Thoracic aorta (tissue), 2 donors: ENCODE measurements around the gene GMDS. TPM values are rescaled to one million over a fixed set of nuclear protein-coding genes. Genes with fewer than 3 reads are reported as not detected.

Experiments
- ATAC-seq: fragments of 150-250 bp; one replicate; pipeline ENCODE4 v1.8.0; 2017; ENCODE audit warnings: low read depth; ENCODE audit not compliant: insufficient number of reproducible peaks, low FRiP score
- DNase-seq: peaks from one replicate; pipeline ENCODE4 v3.0.0-alpha.2; 2020; ENCODE audit warnings: low spot score
- H3K27ac ChIP-seq, 2 donors: fragments of 200-600 bp; sonication (generic); 1 replicate in 1 of 2; 2 replicates in 1 of 2; pipeline ENCODE4 v1.5.1; 2016; ENCODE audit warnings: mild to moderate bottlenecking in 2 of 2, moderate library complexity in 2 of 2
- H3K27me3 ChIP-seq: fragments of 200-600 bp; sonication (generic); replicated peaks from 2 replicates; pipeline ENCODE4 v1.6.0; 2016; ENCODE audit warnings: mild to moderate bottlenecking; ENCODE audit not compliant: insufficient read depth
- H3K36me3 ChIP-seq: fragments of 200-600 bp; sonication (generic); one replicate; pipeline ENCODE4 v1.5.1; 2016
- H3K4me1 ChIP-seq, 2 donors: fragments of 200-600 bp; sonication (generic); 1 replicate in 1 of 2; 2 replicates in 1 of 2; pipeline versions ENCODE4 v1.5.1 to v1.6.0; 2016; ENCODE audit warnings: low read depth in 2 of 2, mild to moderate bottlenecking in 1 of 2; ENCODE audit not compliant: control insufficient read depth in 1 of 2
- H3K4me3 ChIP-seq: fragments of 200-600 bp; sonication (generic); 2 replicates; pipeline ENCODE4 v1.5.1; 2016; ENCODE audit warnings: mild to moderate bottlenecking
- H3K9me3 ChIP-seq: fragments of 200-600 bp; sonication (generic); 2 replicates; pipeline ENCODE4 v1.5.1; 2016
- total RNA-seq, 2 donors: library from RNA; depleted of rRNA; stranded (reverse); fragments of >200 nt; gene quantifications; one replicate each; pipeline versions ENCODE4 v1.1.0 to v1.2.3, GENCODE V29; 2016
- TF ChIP-seq, protein P1 (sequence below): fragments of 200-600 bp; sonication (generic); IDR thresholded peaks from one replicate; pipeline ENCODE4 v1.5.1; 2019; ENCODE audit warnings: antibody characterized with exemption

Gene GMDS
- total RNA-seq, 2 donors from 2014 or later = 87.8 to 87.9 TPM

GRCh38 chr6:1702580-1703051 lies 542.8 kb downstream of the GMDS start:
- H3K9me3 ChIP-seq = no peaks in the 10 kb centered on the region
- peak overlapping the region; percentile 93 to 95 for H3K27ac ChIP-seq
- ATAC-seq (no peak), DNase-seq (no peak)
- peaks cover 30 to 63% of the 10 kb centered on the region in 2 donors for H3K4me1 ChIP-seq
- H3K4me3 ChIP-seq = peak overlapping the region; percentile 55
- no peaks in the 10 kb centered on the region for H3K27me3 ChIP-seq
- TF ChIP-seq, protein P1, sequence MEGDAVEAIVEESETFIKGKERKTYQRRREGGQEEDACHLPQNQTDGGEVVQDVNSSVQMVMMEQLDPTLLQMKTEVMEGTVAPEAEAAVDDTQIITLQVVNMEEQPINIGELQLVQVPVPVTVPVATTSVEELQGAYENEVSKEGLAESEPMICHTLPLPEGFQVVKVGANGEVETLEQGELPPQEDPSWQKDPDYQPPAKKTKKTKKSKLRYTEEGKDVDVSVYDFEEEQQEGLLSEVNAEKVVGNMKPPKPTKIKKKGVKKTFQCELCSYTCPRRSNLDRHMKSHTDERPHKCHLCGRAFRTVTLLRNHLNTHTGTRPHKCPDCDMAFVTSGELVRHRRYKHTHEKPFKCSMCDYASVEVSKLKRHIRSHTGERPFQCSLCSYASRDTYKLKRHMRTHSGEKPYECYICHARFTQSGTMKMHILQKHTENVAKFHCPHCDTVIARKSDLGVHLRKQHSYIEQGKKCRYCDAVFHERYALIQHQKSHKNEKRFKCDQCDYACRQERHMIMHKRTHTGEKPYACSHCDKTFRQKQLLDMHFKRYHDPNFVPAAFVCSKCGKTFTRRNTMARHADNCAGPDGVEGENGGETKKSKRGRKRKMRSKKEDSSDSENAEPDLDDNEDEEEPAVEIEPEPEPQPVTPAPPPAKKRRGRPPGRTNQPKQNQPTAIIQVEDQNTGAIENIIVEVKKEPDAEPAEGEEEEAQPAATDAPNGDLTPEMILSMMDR = no peak
- H3K36me3 ChIP-seq = no peaks in the 10 kb centered on the region

DNA sequence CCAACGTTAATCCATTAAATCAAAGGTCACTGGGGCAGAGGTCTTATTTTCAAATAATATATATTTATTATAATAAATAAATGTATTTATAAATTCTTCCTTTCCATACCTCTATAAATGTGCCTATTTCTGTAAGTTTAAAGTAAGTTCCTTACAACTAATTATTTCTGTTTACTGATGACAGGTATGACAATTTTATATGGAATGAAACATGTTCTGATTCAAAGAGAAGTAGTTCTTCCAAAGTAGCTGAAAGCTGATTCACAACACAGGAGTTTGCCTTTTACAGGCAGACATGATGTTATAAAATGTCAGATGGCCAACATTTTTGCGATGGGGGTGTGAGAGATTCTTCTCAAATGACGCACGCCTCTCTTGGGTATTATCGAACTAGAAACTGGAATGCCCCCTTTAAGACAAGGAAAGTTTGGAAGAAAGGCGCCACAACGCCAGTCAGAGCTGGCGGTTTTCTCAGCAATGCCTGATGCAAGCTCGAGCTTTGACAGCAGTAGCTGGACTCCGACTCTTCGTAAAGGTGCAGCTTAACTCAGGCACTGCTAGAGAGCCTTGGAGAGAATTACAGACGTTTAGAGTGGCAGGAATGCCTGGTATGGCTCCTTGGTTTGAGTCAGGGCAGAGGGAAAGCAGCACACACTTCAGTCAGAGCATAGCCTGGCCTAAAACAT lies 543.6 kb downstream of the GMDS start:
- Histone ChIP-seq H3K27me3 (no peaks in the 10 kb centered on the region), H3K27ac (peak overlapping the region; percentile 93 to 95), H3K4me3 (peak overlapping the region; percentile 55), H3K4me1 (peaks cover 30 to 67% of the 10 kb centered on the region in 2 donors), H3K36me3 (no peaks in the 10 kb centered on the region), H3K9me3 (no peaks in the 10 kb centered on the region)
- TF ChIP-seq, protein P1 = no peak
- ATAC-seq = peak; percentile 64
- DNase-seq = peak; percentile 66

GRCh38 chr6:1700278-1700967 lies 545.0 kb downstream of the GMDS start:
- H3K27ac ChIP-seq = peak overlapping the region; percentile 92 to 95
- H3K4me3 ChIP-seq = no peak overlapping the region
- no peaks in the 10 kb centered on the region for H3K27me3 ChIP-seq
- H3K9me3 ChIP-seq = no peaks in the 10 kb centered on the region
- DNase-seq (no peak), ATAC-seq (no peak)
- TF ChIP-seq, protein P1 = no peak
- H3K4me1 ChIP-seq = peaks cover 30 to 80% of the 10 kb centered on the region in 2 donors
- no peaks in the 10 kb centered on the region for H3K36me3 ChIP-seq

GRCh38 chr6:1698527-1698926 lies 546.9 kb downstream of the GMDS start:
- DNase-seq = no peak
- Histone ChIP-seq H3K27me3 (no peaks in the 10 kb centered on the region), H3K36me3 (no peaks in the 10 kb centered on the region), H3K4me1 (peaks cover 33 to 77% of the 10 kb centered on the region in 2 donors), H3K4me3 (no peak overlapping the region), H3K9me3 (no peaks in the 10 kb centered on the region), H3K27ac (peak overlapping the region; percentile 92 to 95)
- ATAC-seq = no peak
- TF ChIP-seq, protein P1 = no peak

GRCh38 chr6:1697688-1698351 lies 547.6 kb downstream of the GMDS start:
- no peaks in the 10 kb centered on the region for H3K9me3 ChIP-seq
- TF ChIP-seq, protein P1 = no peak
- peak overlapping the region; percentile 92 to 95 for H3K27ac ChIP-seq
- no peaks in the 10 kb centered on the region for H3K27me3 ChIP-seq
- ATAC-seq (no peak), DNase-seq (no peak)
- no peak overlapping the region for H3K4me3 ChIP-seq
- H3K4me1 ChIP-seq = peaks cover 26 to 70% of the 10 kb centered on the region in 2 donors
- H3K36me3 ChIP-seq = no peaks in the 10 kb centered on the region
